ENCODE data around the gene HIPK3. TPM values are rescaled to one million over a fixed set of nuclear protein-coding genes. Genes with fewer than 3 reads are reported as not detected.

HIPK3 gene
- total and polyA plus RNA-seq, 10 of the 15 experiments (the other 5 are each of a cell fraction or from before 2014, with no cell fraction given) = 3.4 to 26.5 (median 13.6) TPM

DNA sequence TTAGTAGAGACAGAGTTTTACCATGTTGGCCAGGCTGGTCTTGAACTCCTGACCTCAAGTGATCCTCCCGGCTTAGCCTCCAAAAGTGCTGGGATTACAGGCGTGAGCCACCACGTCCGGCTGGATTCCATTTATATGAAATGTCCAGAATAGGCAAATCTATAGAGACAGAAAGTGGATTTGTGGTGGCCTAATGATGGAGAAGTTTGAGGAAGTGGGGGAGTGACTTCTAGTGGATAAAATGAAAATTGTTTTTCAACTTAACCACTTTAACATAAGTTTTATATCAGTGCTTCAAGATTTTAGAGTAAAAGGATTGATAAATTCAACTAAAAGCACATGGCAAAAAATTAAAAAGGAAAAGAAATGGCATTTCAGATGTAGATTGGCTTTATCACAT, 66.2 kb downstream of the HIPK3 start:
- WGBS (ENCODE audit: insufficient coverage, insufficient replicate concordance, low lambda C conversion rate, missing lambda C conversion rate) = 83% methylated on average over 4 of the region's 4 CpGs
- CTCF ChIA-PET = interaction anchor here (1.2 kb wide), 1 partner anchor 157 kb away, joined by 4 read pairs; no protein-coding TSS in a partner anchor
- POLR2A ChIA-PET = no interaction called here
- SMC1A ChIA-PET (ENCODE audit: uncharacterized antibody, unreplicated experiment) = interaction anchor here (1.0 to 6.7 kb wide), 2 partner anchors 61 to 158 kb away, joined by 5 to 44 read pairs; no protein-coding TSS in a partner anchor
- ATAC-seq (no peak), FAIRE-seq (no peak), DNase-seq (ENCODE audit: low read depth, low spot score) (no peak)
- H3K27me3 ChIP-seq (replicated peaks in 1 of 2; ENCODE audit: control insufficient read depth in 2 of 2, insufficient read depth in 2 of 2, low read length in 1 of 2) = no peaks in the 10 kb centered on the region
- no peak overlapping the region for H3K4me2 ChIP-seq (ENCODE audit: control insufficient read depth, insufficient read depth)
- H3K36me3 ChIP-seq (ENCODE audit: control insufficient read depth in 2 of 2, insufficient read depth in 2 of 2, low read length in 1 of 2) = no peaks in the 10 kb centered on the region
- H3K9ac ChIP-seq (ENCODE audit: control insufficient read depth, insufficient read depth, low read length) = no peak overlapping the region
- no peak overlapping the region for H2AFZ ChIP-seq (ENCODE audit: control insufficient read depth, low read depth, low read length)
- peaks cover 26% of the 10 kb centered on the region for H3K4me1 ChIP-seq (ENCODE audit: control insufficient read depth, insufficient read depth, low read length)
- H3K9me3 ChIP-seq (replicated peaks; ENCODE audit: control insufficient read depth, insufficient read depth, low read length) = no peaks in the 10 kb centered on the region
- 0 out of 2 replicates have a peak, but pooled peaks have one; percentile 13 for TF ChIP-seq RAD21 (IDR thresholded peaks at IDR 0.05; ENCODE audit: insufficient read depth, low read depth, low read length)
- TF ChIP-seq, protein P1, sequence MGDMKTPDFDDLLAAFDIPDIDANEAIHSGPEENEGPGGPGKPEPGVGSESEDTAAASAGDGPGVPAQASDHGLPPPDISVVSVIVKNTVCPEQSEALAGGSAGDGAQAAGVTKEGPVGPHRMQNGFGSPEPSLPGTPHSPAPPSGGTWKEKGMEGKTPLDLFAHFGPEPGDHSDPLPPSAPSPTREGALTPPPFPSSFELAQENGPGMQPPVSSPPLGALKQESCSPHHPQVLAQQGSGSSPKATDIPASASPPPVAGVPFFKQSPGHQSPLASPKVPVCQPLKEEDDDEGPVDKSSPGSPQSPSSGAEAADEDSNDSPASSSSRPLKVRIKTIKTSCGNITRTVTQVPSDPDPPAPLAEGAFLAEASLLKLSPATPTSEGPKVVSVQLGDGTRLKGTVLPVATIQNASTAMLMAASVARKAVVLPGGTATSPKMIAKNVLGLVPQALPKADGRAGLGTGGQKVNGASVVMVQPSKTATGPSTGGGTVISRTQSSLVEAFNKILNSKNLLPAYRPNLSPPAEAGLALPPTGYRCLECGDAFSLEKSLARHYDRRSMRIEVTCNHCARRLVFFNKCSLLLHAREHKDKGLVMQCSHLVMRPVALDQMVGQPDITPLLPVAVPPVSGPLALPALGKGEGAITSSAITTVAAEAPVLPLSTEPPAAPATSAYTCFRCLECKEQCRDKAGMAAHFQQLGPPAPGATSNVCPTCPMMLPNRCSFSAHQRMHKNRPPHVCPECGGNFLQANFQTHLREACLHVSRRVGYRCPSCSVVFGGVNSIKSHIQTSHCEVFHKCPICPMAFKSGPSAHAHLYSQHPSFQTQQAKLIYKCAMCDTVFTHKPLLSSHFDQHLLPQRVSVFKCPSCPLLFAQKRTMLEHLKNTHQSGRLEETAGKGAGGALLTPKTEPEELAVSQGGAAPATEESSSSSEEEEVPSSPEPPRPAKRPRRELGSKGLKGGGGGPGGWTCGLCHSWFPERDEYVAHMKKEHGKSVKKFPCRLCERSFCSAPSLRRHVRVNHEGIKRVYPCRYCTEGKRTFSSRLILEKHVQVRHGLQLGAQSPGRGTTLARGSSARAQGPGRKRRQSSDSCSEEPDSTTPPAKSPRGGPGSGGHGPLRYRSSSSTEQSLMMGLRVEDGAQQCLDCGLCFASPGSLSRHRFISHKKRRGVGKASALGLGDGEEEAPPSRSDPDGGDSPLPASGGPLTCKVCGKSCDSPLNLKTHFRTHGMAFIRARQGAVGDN (IDR thresholded peaks at IDR 0.05) = no peak
- peak; percentile 19; the same call in 1 of the 2 replicates for TF ChIP-seq SPI1 (IDR thresholded peaks at IDR 0.05; ENCODE audit: borderline replicate concordance, insufficient read depth, low read depth, low read length)
- no peak for TF ChIP-seq EGR1 (IDR thresholded peaks at IDR 0.05; ENCODE audit: borderline replicate concordance in 1 of 2, low read depth in 2 of 2, low read length in 2 of 2)
- no peak for TF ChIP-seq FOXM1 (IDR thresholded peaks at IDR 0.05; ENCODE audit: low read depth, low read length)
- H3K27ac ChIP-seq (ENCODE audit: control insufficient read depth, insufficient read depth) = peak overlapping the region; percentile 18; the same call in 1 of the 2 replicates
- intact Hi-C loops (cut with micrococcal nuclease; ENCODE audit: unreplicated experiment) = no loop called here
- H3K4me3 ChIP-seq = no peak overlapping the region
- no peaks in the 10 kb centered on the region for H4K20me1 ChIP-seq (ENCODE audit: control insufficient read depth, insufficient read depth)
- peaks cover 61% of the 10 kb centered on the region for H3K79me2 ChIP-seq (ENCODE audit: control insufficient read depth, insufficient read depth, low read length)
- RAD21 ChIA-PET (ENCODE audit: unreplicated experiment) = no interaction called here
- no TSS peak for BruUV-seq (replicated peaks)
- in situ Hi-C loops (cut with MboI) = loop anchor here (10.0 kb wide), 1 partner anchor 369 kb away; no protein-coding TSS in a partner anchor
